Measurements from ENCODE around the gene NTF3.

- no peak for TF ChIP-seq REST (IDR thresholded peaks at IDR 0.05; ENCODE audit: insufficient read depth in 1 of 2, low read depth in 2 of 2, low read length in 2 of 2)
- no peak for TF ChIP-seq POLR2AphosphoS5 (IDR thresholded peaks at IDR 0.05; ENCODE audit: low read depth, low read length)
- TF ChIP-seq FOXP2 (optimal IDR thresholded peaks at IDR 0.05; ENCODE audit: borderline replicate concordance, extremely low read depth, extremely low read length, insufficient read depth), result no peak
- no peak for TF ChIP-seq TAF1 (IDR thresholded peaks at IDR 0.05; ENCODE audit: borderline replicate concordance, insufficient read depth, low read length)
- TF ChIP-seq SIN3A (IDR thresholded peaks at IDR 0.05; ENCODE audit: borderline replicate concordance, insufficient read depth, low read length), result no peak
These were observed 19.3 kb downstream of the NTF3 start for GRCh38 chr12:5451251-5451650.

Measured in PFSK-1 (cell line).